Measurements from ENCODE around the gene CXXC1.
A peak's percentile ranks its signal among the peaks of the same experiment; 100 is the strongest.

Gene CXXC1

DNA sequence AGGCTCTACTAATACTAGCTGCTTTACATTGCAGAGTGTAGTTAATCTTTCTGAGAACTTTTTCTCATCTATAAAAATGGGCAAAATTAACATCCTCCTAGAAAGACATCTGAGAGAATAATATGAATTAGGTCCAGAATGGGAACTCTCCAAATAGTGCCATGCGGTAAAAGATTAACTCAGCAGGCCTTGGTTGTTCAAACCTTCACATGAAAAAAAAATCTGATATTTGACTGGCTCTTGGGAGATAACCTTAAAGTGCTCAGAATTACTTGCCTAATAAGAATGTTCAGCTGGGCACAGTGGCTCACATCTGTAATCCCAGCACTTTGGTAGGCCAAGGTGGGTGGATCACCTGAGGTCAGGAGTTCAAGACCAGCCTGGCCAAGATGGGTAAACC, 5.5 kb upstream of the CXXC1 start:
- H3K27ac ChIP-seq: no peak overlapping the region
- no peak for TF ChIP-seq ZFX (IDR thresholded peaks at IDR 0.05)
- TF ChIP-seq, protein P1, sequence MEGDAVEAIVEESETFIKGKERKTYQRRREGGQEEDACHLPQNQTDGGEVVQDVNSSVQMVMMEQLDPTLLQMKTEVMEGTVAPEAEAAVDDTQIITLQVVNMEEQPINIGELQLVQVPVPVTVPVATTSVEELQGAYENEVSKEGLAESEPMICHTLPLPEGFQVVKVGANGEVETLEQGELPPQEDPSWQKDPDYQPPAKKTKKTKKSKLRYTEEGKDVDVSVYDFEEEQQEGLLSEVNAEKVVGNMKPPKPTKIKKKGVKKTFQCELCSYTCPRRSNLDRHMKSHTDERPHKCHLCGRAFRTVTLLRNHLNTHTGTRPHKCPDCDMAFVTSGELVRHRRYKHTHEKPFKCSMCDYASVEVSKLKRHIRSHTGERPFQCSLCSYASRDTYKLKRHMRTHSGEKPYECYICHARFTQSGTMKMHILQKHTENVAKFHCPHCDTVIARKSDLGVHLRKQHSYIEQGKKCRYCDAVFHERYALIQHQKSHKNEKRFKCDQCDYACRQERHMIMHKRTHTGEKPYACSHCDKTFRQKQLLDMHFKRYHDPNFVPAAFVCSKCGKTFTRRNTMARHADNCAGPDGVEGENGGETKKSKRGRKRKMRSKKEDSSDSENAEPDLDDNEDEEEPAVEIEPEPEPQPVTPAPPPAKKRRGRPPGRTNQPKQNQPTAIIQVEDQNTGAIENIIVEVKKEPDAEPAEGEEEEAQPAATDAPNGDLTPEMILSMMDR (conservative IDR thresholded peaks at IDR 0.05): no peak

DNA sequence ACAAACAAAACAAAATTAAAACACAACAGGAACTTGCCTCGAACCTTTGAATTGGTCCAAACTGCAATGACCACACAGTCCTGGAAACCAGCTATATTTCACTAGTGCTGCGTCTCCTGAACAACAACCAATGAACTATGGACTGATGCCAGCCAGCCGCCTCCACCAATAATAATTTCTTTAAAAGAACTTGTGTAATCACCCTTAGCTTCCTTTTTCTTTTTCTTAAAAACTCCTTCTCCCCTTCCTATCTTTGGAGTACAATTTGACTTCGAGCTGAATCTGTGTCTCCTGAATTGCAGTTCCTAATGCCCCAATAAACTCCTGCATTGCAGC, 1.6 kb upstream of the CXXC1 start:
- TF ChIP-seq, protein P1 (conservative IDR thresholded peaks at IDR 0.05): no peak
- TF ChIP-seq ZFX (IDR thresholded peaks at IDR 0.05): no peak

DNA sequence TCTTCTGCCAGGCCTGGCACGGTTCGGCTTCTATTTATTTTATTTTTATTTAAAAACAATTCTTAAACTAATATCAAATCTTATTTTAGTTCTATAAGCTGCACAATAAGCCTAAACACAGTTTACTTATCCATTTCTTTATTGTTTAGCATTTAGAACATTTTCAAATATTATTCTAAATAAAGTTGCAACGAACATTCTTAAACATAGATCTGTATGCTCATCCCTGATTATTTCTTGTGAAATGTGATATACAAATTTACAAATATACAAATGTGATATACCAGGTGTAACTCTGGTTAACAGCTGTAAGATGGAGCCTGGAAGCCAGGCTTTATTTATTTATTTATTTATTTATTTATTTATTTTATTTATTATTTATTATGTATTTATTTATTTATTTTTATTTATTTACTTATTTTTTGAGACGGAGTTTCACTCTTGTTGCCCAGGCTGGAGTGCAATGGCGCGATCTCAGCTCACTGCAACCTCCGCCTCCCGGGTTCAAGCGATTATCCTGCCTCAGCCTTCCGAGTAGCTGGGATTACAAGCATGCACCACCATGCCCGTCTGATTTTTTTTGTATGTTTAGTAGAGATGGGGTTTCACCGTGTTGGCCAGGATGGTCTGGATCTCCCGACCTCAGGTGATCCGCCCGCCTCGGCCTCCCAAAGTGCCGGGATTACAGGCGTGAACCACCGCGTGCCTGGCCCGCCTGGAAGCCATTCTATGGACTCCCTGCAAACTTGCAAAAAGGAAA, 1.0 kb upstream of the CXXC1 start:
- peak overlapping the region; percentile 76 for H3K27ac ChIP-seq

More for the DNA sequence above, 1.6 kb upstream of the CXXC1 start:
- H3K27ac ChIP-seq: no peak overlapping the region

DNA sequence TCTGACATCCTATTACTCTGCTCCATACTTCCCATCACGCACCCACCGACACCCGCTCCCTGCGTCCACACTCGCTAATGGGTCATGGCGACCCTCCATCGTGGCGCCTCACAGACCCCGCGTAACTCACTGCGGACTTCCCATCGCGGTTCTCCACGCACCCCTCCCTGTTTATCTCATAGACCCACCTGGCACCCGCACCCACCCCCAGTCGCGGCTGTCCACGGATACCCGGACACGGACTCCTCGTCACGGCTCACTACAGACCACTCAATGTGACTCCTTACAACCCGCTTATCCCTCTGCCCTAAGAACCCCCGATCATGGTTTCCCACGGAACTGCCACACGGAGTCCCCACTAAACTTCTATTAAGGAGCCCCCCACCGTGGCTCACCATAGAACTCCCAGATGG, 458 bp downstream of the CXXC1 start:
- H3K27ac ChIP-seq: peak overlapping the region; percentile 76
- TF ChIP-seq, protein P1 (conservative IDR thresholded peaks at IDR 0.05): no peak
- no peak for TF ChIP-seq ZFX (IDR thresholded peaks at IDR 0.05)

DNA sequence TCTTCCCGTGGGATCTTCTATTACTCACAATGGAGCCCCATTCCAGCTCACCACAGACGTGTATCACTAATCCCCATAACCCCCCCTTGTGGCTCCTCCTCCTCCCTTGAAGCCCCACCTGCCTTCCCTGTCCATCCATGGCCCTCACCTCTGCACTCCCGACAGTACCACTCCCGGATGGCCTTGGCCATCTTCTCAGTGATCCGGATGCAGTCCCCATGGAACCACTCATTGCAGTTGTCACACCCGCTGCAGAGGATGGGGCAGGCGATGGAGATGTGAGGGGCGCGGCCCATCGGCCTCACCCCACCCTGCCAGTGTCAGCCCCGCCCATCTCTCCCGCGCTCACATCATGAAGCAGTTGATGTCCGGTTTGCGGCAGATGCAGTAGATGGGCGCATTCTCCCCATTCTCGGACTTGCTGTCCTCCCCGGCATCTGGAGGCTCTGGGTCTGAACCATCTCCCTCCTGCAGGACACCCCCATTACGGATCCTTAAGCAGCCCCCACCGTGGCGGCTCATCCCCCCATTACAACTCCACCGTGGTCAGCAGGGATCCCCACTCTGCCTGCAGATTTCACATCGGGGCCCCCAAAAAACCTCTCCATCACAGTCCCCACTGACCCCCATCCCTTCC, 983 bp downstream of the CXXC1 start:
- no peak for TF ChIP-seq ZFX (IDR thresholded peaks at IDR 0.05)
- TF ChIP-seq, protein P1 (conservative IDR thresholded peaks at IDR 0.05): no peak
- peak overlapping the region; percentile 76 for H3K27ac ChIP-seq

DNA sequence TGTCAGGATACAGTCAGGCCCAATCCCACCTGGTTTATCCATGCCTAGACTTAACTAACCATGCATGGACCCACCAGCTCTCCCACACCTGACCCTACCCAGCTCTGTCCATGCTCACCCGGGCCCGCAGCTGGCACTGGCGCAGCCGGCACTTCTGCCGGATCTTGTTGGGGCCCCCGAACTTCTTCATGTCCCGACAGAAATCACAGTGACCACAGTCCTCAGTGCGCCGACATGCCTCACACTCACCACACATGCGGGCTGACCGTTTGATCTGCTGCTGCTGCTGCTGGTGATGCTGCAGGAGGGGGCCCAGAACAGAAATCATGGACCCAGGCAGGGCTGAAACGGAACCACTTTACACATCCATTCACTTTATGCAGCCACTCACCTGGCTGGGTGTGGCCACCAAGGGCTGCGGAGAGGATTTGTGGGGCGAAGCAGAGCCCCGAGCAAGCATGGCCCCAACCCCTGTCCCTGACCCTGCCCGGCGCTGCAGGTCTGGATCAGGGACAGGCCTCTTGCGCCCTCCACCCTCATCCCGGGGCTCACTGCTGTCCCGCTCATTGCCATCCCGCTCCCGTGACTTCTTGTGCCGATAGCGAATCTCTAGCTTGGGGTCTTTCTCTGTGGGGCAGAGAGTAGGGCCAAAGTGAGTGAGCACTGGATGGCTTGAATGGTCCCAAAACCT, 1.7 kb downstream of the CXXC1 start:
- no peak overlapping the region for H3K27ac ChIP-seq
- TF ChIP-seq, protein P1 (conservative IDR thresholded peaks at IDR 0.05): no peak
- no peak for TF ChIP-seq ZFX (IDR thresholded peaks at IDR 0.05)

DNA sequence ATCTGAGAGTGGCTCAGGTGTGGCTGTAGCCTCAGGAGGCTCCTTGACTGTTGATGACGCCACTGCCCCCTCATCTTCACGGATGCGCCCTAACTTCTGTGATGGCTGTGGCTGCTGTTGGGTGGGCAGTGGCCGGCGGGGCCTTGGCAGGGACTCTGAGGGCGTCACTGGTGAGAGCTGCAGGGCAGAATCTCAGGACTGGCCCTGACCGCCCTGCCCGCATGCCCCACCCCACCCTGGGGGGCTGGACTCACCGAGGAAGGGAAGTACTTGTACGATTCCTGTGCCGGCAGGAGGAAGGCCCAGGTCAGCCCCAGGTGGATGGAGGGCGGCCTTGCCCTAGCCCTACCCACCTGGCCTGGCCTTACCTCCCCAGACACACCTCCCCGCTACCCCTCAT, 2.4 kb downstream of the CXXC1 start:
- TF ChIP-seq, protein P1 (conservative IDR thresholded peaks at IDR 0.05): no peak
- TF ChIP-seq ZFX (IDR thresholded peaks at IDR 0.05): no peak

More for the DNA sequence above, 2.4 kb downstream of the CXXC1 start:
- no peak overlapping the region for H3K27ac ChIP-seq

Measured in C4-2B (cell line).